Naive thymus-derived CD4-positive, alpha-beta T cell (primary cell): Measurements from ENCODE around the gene MICAL2. TPM values are rescaled to one million over a fixed set of nuclear protein-coding genes. Genes with fewer than 3 reads are reported as not detected.
A peak's percentile ranks its signal among the peaks of the same experiment; 100 is the strongest.

Experiments used
- ATAC-seq: fragments of 150-1000 bp; cut with Tn5 transposase; 2 replicates; pipeline ENCODE4 v1.10.0; 2021; ENCODE audit warnings: mild to moderate bottlenecking, moderate library complexity
- CTCF ChIA-PET: fragments of 350-600 bp; sonication (Branson Sonifier 250); formaldehyde crosslinking; loops from one replicate; lab custom pipeline; 2021; ENCODE audit warnings: antibody characterized with exemption; lab: Charles Lee
- POLR2A ChIA-PET: fragments of 350-600 bp; sonication (Branson Sonifier 250); formaldehyde crosslinking; loops from one replicate; lab custom pipeline; 2021; ENCODE audit warnings: antibody characterized with exemption, inconsistent platforms; lab: Charles Lee
- DNase-seq, 9 donors: peaks; one replicate each; pipeline versions ENCODE4 v3.0.0 to v3.0.0-alpha.2; 2020 to 2022; ENCODE audit warnings: mixed read lengths in 1 of 9
- H3K27ac ChIP-seq: one replicate; pipeline ENCODE4 v1.7.0; 2013; ENCODE audit warnings: mild to moderate bottlenecking, low read depth, low read length, moderate library complexity
- H3K27me3 ChIP-seq, 2 donors: one replicate each; pipeline ENCODE4 v1.7.0; 2013; ENCODE audit warnings: low read length in 2 of 2, mild to moderate bottlenecking in 2 of 2, moderate library complexity in 2 of 2; ENCODE audit not compliant: control insufficient read depth in 2 of 2, insufficient read depth in 2 of 2
- H3K36me3 ChIP-seq, 3 experiments: 1 replicate in 2 of 3; 2 replicates in 1 of 3; pipeline ENCODE4 v1.7.0; 2013; ENCODE audit warnings: low read length in 3 of 3, mild to moderate bottlenecking in 3 of 3, moderate library complexity in 1 of 3; ENCODE audit not compliant: insufficient read depth in 3 of 3, control insufficient read depth in 2 of 3
- H3K4me1 ChIP-seq, 2 donors: one replicate each; pipeline ENCODE4 v1.7.0; 2013; ENCODE audit warnings: low read length in 2 of 2, mild to moderate bottlenecking in 2 of 2, moderate library complexity in 1 of 2; ENCODE audit not compliant: control insufficient read depth in 2 of 2, insufficient read depth in 2 of 2
- H3K4me3 ChIP-seq: 2 replicates; pipeline ENCODE4 v1.7.0; 2013; ENCODE audit warnings: mild to moderate bottlenecking, low read length
- H3K9me3 ChIP-seq, 3 experiments: 1 replicate in 2 of 3; 2 replicates in 1 of 3; pipeline ENCODE4 v1.7.0; 2013; ENCODE audit warnings: low read length in 3 of 3; ENCODE audit not compliant: control insufficient read depth in 2 of 3
- H3K27ac Mint-ChIP-seq, 9 donors: one replicate each; pipeline ENCODE4 v1.8.0; 2020 to 2022; ENCODE audit warnings: mixed read lengths in 9 of 9, mild to moderate bottlenecking in 8 of 9, moderate library complexity in 5 of 9, inconsistent platforms in 2 of 9
- H3K27me3 Mint-ChIP-seq, 5 donors: one replicate each; pipeline ENCODE4 v1.8.0; 2021 to 2022; ENCODE audit warnings: mixed read lengths in 5 of 5, mild to moderate bottlenecking in 1 of 5
- H3K36me3 Mint-ChIP-seq, 5 donors: one replicate each; pipeline ENCODE4 v1.8.0; 2020 to 2022; ENCODE audit warnings: mixed read lengths in 5 of 5, mild to moderate bottlenecking in 3 of 5, inconsistent platforms in 1 of 5
- H3K4me1 Mint-ChIP-seq, 7 donors: one replicate each; pipeline ENCODE4 v1.8.0; 2020 to 2022; ENCODE audit warnings: mixed read lengths in 7 of 7, mild to moderate bottlenecking in 3 of 7, inconsistent platforms in 1 of 7
- H3K4me3 Mint-ChIP-seq, 10 donors: one replicate each; pipeline ENCODE4 v1.8.0; 2020 to 2022; ENCODE audit warnings: mild to moderate bottlenecking in 10 of 10, mixed read lengths in 10 of 10, moderate library complexity in 6 of 10, inconsistent platforms in 2 of 10
- H3K9me3 Mint-ChIP-seq, 11 donors: one replicate each; pipeline ENCODE4 v1.8.0; 2020 to 2022; ENCODE audit warnings: mixed read lengths in 11 of 11, mild to moderate bottlenecking in 4 of 11, inconsistent platforms in 1 of 11, moderate library complexity in 1 of 11
- intact Hi-C, 2 donors: fragments of 100-400 bp; cut with micrococcal nuclease; formaldehyde crosslinking; loops; one replicate each; pipeline ENCODE4 v1.15.1; 2023
- polyA plus RNA-seq, 2 donors: library from polyadenylated mRNA; unstranded; fragments of 300-500 nt; fragmentation: Illumina TruSeq; gene quantifications; one replicate each; pipeline ENCODE4 v1.2.3, GENCODE V29; 2021
- total RNA-seq, 6 experiments: library from RNA in 5 of 6; stranded (reverse) in 5 of 6; gene quantifications; 1 replicate in 5 of 6; 2 replicates in 1 of 6; pipeline ENCODE4 v1.2.3 and lab custom pipeline; 2021 to 2026

Gene MICAL2
- total and polyA plus RNA-seq, 7 experiments from 2014 or later: 1.1 to 112 (median 7.6) TPM

GRCh38 chr11:12293486-12293885 lies 183.1 kb downstream of the MICAL2 start:
- no peaks in the 10 kb centered on the region for H3K27me3 ChIP-seq
- CTCF ChIA-PET: interaction anchor here (1.2 kb wide), 1 partner anchor 9 kb away, joined by 5 read pairs; no protein-coding TSS in a partner anchor
- H3K4me1 ChIP-seq: peaks cover 5 to 6% of the 10 kb centered on the region in 2 donors
- H3K9me3 ChIP-seq: no peaks in the 10 kb centered on the region
- no peak overlapping the region for H3K27ac ChIP-seq
- H3K36me3 Mint-ChIP-seq: peaks cover 0 to 5% (median 0%) of the 10 kb centered on the region in 5 donors
- H3K4me1 Mint-ChIP-seq: peaks cover 5 to 18% (median 14%) of the 10 kb centered on the region in 7 donors
- DNase-seq: no peak
- H3K36me3 ChIP-seq: no peaks in the 10 kb centered on the region
- no peak overlapping the region for H3K27ac Mint-ChIP-seq
- H3K4me3 ChIP-seq: no peak overlapping the region
- peaks cover 0 to 11% (median 4%) of the 10 kb centered on the region in 11 donors for H3K9me3 Mint-ChIP-seq
- peaks cover 0 to 2% (median 0%) of the 10 kb centered on the region in 5 donors for H3K27me3 Mint-ChIP-seq
- POLR2A ChIA-PET: no interaction called here
- intact Hi-C loops: no loop called here
- H3K4me3 Mint-ChIP-seq: no peak overlapping the region
- peak; percentile 12 for ATAC-seq

DNA sequence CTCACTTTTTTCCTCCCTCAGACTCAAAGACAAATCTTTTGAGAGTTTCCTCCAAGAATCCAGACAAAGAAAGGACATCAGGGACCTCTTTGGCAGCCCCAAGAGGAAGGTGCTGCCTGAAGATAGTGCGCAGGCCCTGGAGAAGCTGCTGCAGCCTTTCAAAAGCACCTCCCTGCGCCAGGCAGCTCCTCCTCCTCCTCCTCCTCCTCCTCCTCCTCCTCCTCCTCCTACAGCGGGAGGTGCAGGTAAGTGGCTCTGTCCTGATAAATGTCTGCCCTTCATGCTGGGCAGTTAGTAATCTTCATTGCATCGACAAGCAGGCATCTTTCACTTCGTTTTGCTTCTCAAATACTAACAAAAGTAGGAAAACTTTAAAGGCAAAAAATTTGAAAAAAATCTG lies 184.2 kb downstream of the MICAL2 start:
- H3K27me3 ChIP-seq: no peaks in the 10 kb centered on the region
- H3K27ac ChIP-seq: no peak overlapping the region
- no peaks in the 10 kb centered on the region for H3K36me3 ChIP-seq
- no peak overlapping the region for H3K4me3 ChIP-seq
- DNase-seq: no peak
- Mint-ChIP-seq H3K9me3 (peaks cover 0 to 22% (median 13%) of the 10 kb centered on the region in 11 donors), H3K27ac (no peak overlapping the region), H3K36me3 (peaks cover 0 to 8% (median 4%) of the 10 kb centered on the region in 5 donors), H3K27me3 (peaks cover 0 to 2% (median 0%) of the 10 kb centered on the region in 5 donors), H3K4me1 (peaks cover 5 to 15% (median 14%) of the 10 kb centered on the region in 7 donors), H3K4me3 (no peak overlapping the region)
- no peak for ATAC-seq
- ChIA-PET POLR2A (no interaction called here), CTCF (no interaction called here)
- H3K9me3 ChIP-seq: no peaks in the 10 kb centered on the region
- intact Hi-C loops: no loop called here
- H3K4me1 ChIP-seq: peaks cover 5 to 6% of the 10 kb centered on the region in 2 donors

DNA sequence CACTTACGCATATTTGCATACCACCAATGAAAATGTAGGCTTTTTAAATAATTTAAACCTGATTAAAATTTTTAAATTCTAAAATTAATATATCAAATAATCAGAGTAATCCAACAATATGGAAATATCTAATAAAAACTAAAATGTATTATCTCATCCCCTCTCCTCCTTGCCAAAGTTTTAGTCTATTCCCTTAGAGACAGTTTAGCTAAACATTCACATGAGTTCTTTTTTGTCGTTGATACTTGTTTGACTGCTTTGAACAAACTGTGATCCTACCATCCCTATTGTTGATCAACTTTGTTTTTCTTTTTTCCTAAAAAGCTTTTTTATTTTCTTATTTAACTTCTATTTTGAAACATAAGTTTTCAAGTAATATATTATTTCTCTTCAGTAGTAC lies 185.6 kb downstream of the MICAL2 start:
- H3K9me3 Mint-ChIP-seq: peaks cover 0 to 27% (median 14%) of the 10 kb centered on the region in 11 donors
- no peak overlapping the region for H3K27ac ChIP-seq
- H3K36me3 ChIP-seq: no peaks in the 10 kb centered on the region
- intact Hi-C loops: no loop called here
- POLR2A ChIA-PET: no interaction called here
- H3K4me3 ChIP-seq: no peak overlapping the region
- H3K27ac Mint-ChIP-seq: no peak overlapping the region
- ATAC-seq (no peak), DNase-seq (no peak)
- peaks cover 0 to 2% (median 0%) of the 10 kb centered on the region in 5 donors for H3K27me3 Mint-ChIP-seq
- no peaks in the 10 kb centered on the region for H3K27me3 ChIP-seq
- no peaks in the 10 kb centered on the region for H3K9me3 ChIP-seq
- peaks cover 0 to 11% (median 4%) of the 10 kb centered on the region in 5 donors for H3K36me3 Mint-ChIP-seq
- CTCF ChIA-PET: interaction anchor here (0.7 kb wide), 1 partner anchor 32 kb away, joined by 3 read pairs; no protein-coding TSS in a partner anchor
- H3K4me3 Mint-ChIP-seq: no peak overlapping the region
- H3K4me1 Mint-ChIP-seq: peaks cover 0 to 6% (median 3%) of the 10 kb centered on the region in 7 donors
- H3K4me1 ChIP-seq: no peaks in the 10 kb centered on the region

- H3K27ac ChIP-seq: no peak overlapping the region
Measured at GRCh38 chr11:12298610-12299009, 188.2 kb downstream of the MICAL2 start.

GRCh38 chr11:12301379-12301778 lies 191.0 kb downstream of the MICAL2 start:
- H3K4me1 ChIP-seq: no peaks in the 10 kb centered on the region
- no peaks in the 10 kb centered on the region for H3K36me3 ChIP-seq
- CTCF ChIA-PET: no interaction called here
- DNase-seq (no peak), ATAC-seq (no peak)
- H3K27me3 ChIP-seq: no peaks in the 10 kb centered on the region
- Mint-ChIP-seq H3K9me3 (peaks cover 1 to 27% (median 14%) of the 10 kb centered on the region in 11 donors), H3K36me3 (peaks cover 0 to 15% (median 4%) of the 10 kb centered on the region in 5 donors), H3K4me3 (no peak overlapping the region), H3K27ac (no peak overlapping the region), H3K4me1 (no peaks in the 10 kb centered on the region), H3K27me3 (peaks cover 0 to 2% (median 0%) of the 10 kb centered on the region in 5 donors)
- no peak overlapping the region for H3K4me3 ChIP-seq
- intact Hi-C loops: no loop called here
- no peaks in the 10 kb centered on the region for H3K9me3 ChIP-seq
- H3K27ac ChIP-seq: no peak overlapping the region
- POLR2A ChIA-PET: no interaction called here

More at GRCh38 chr11:12298610-12299009, 188.2 kb downstream of the MICAL2 start:
- no peak overlapping the region for H3K27ac Mint-ChIP-seq
- H3K27me3 Mint-ChIP-seq: peaks cover 0 to 2% (median 0%) of the 10 kb centered on the region in 5 donors
- no peaks in the 10 kb centered on the region for H3K4me1 Mint-ChIP-seq
- no peak overlapping the region for H3K4me3 ChIP-seq
- H3K4me1 ChIP-seq: no peaks in the 10 kb centered on the region
- no peak overlapping the region for H3K4me3 Mint-ChIP-seq
- ATAC-seq (no peak), DNase-seq (no peak)
- no peaks in the 10 kb centered on the region for H3K9me3 ChIP-seq
- H3K27me3 ChIP-seq: no peaks in the 10 kb centered on the region
- ChIA-PET CTCF (interaction anchor here (0.7 kb wide), 1 partner anchor 637 kb away, joined by 5 read pairs; no protein-coding TSS in a partner anchor), POLR2A (no interaction called here)
- peaks cover 0 to 27% (median 14%) of the 10 kb centered on the region in 11 donors for H3K9me3 Mint-ChIP-seq
- peaks cover 0 to 11% (median 3%) of the 10 kb centered on the region in 5 donors for H3K36me3 Mint-ChIP-seq
- H3K36me3 ChIP-seq: no peaks in the 10 kb centered on the region
- intact Hi-C loops: no loop called here

DNA sequence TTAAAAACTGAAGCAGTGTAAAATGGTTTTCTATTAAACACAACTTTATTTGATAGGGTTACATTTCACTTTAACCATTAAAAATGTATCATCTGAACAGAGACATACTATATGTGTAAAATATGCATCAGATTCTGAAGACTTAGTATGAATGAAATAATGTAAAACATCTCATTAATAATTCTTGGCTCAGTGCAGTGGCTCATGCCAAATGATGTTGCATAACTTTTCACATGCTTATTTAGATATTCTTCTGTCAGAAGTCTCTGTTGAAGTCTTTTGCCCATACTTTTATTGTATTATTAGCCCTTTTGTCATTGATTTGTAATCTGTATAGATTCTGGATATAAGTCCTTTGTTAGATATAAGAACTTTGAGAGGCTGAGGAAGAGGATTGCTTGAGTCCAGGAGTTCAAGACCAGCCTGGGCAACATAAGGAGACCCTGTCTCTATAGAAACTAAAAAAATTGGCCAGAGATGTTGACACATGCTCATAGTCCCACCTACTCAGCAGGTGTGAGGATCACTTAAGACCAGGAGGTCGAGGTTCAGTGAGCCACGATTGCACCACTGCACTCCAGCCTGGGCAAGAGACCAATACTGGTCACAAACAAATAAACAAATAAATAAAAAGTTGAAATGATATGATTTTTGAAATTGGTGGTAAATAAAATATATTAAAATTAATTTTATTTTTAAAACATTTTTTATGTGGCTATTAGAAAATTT lies 193.2 kb downstream of the MICAL2 start:
- peaks cover 1 to 16% (median 6%) of the 10 kb centered on the region in 11 donors for H3K9me3 Mint-ChIP-seq
- peaks cover 0 to 10% (median 4%) of the 10 kb centered on the region in 5 donors for H3K36me3 Mint-ChIP-seq
- no peaks in the 10 kb centered on the region for H3K4me1 Mint-ChIP-seq
- ATAC-seq: no peak
- Histone ChIP-seq H3K27me3 (no peaks in the 10 kb centered on the region), H3K36me3 (no peaks in the 10 kb centered on the region), H3K9me3 (no peaks in the 10 kb centered on the region), H3K4me3 (no peak overlapping the region), H3K27ac (no peak overlapping the region), H3K4me1 (no peaks in the 10 kb centered on the region)
- peaks cover 0 to 6% (median 0%) of the 10 kb centered on the region in 5 donors for H3K27me3 Mint-ChIP-seq
- ChIA-PET POLR2A (interaction anchor here (0.7 kb wide), 1 partner anchor 1933 kb away, joined by 4 read pairs; no protein-coding TSS in a partner anchor), CTCF (no interaction called here)
- H3K27ac Mint-ChIP-seq: no peak overlapping the region
- intact Hi-C loops: no loop called here
- no peak overlapping the region for H3K4me3 Mint-ChIP-seq
- DNase-seq: no peak
